ENCODE results near the gene KRT6B.
A peak's percentile ranks its signal among the peaks of the same experiment; 100 is the strongest.

Gene KRT6B

DNA sequence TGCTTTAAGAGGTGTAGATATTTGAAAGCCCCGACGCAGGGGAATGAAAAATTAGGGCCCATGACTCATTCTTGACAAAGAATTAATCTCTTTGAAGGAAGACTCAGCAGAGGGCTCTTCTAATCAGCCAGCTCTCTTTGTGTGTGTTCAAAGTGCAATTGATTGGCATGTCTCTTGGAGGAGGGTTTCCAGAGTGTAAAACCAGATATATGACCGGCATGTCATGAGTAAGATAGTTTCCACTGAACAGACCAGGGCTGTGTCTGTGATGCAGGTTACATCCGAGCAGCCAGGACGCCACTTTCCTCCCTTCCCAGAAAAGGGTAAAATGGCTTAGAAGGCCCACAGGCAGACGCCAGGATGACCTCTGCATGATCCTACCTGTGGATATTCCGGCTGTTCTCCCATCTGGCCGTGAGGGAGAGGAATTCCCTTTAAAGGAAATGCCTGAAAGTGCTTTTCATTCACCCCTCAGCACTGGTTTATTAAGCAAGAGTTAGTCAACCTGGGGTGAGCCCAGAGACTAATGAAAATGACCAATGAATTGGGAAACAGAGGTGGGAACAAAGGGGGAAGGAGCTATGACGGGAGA, 10.5 kb downstream of the KRT6B start:
- ChIA-PET POLR2A (no interaction called here), CTCF (interaction anchor here (0.8 to 1.5 kb wide), 5 partner anchors 14 to 438 kb away, joined by 3 to 4 read pairs (median 3); no protein-coding TSS in a partner anchor)
- TF ChIP-seq IKZF3 (tag by site-specific recombination; IDR thresholded peaks at IDR 0.05): no peak
- TF ChIP-seq ZNF404 (tag by site-specific recombination; IDR thresholded peaks at IDR 0.05): no peak
- no peak for TF ChIP-seq ZNF211 (tag by site-specific recombination; IDR thresholded peaks at IDR 0.05; ENCODE audit: low read depth)
- TF ChIP-seq ZFP69B (tag by site-specific recombination; IDR thresholded peaks at IDR 0.05): no peak
- no peak for TF ChIP-seq ZBTB7A (tag by site-specific recombination; IDR thresholded peaks at IDR 0.05; ENCODE audit: low read depth)
- TF ChIP-seq GLIS2 (tag by site-specific recombination; IDR thresholded peaks at IDR 0.05): no peak
- no peak for TF ChIP-seq ZNF571 (tag by site-specific recombination; IDR thresholded peaks at IDR 0.05)
- no peak for TF ChIP-seq ZNF558 (tag by site-specific recombination; IDR thresholded peaks at IDR 0.05)
- TF ChIP-seq ZNF114 (tag by site-specific recombination; IDR thresholded peaks at IDR 0.05): no peak
- no peaks in the 10 kb centered on the region for H3K36me3 ChIP-seq (ENCODE audit: control insufficient read depth in 2 of 2, insufficient read depth in 1 of 2, low read length in 2 of 2)
- no peak overlapping the region for H3K27ac ChIP-seq (ENCODE audit: extremely low read depth, low read depth, low read length)
- H3K4me1 ChIP-seq (ENCODE audit: control insufficient read depth, insufficient read depth, low read length): no peaks in the 10 kb centered on the region
- no peak overlapping the region for H3K4me3 ChIP-seq (ENCODE audit: low read depth, low read length)
- no peaks in the 10 kb centered on the region for H3K9me3 ChIP-seq (ENCODE audit: control insufficient read depth, insufficient read depth, low read depth, low read length)

DNA sequence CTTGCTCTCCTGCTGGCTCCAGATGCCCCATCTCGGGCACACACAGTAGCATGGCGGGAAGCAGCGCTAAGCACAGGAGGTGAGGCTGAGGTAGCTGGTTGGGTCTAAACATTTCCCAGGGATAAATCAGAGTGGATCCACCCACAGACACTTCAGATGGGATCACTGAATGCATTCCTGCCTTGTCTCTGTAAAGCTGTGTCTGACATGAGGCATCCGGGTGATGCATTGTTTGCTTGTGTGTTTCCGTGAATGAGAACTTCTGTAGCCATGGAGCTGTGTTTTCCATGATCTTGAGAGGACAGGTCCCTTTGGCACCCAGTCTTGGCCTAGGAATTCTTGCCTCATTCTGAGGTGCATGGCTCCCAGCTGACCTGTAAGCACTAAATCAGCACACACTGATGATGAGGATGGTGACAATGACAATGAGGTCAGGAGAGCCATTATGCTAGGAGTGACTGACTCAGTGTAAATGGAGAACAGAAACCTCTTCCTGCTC, 11.1 kb downstream of the KRT6B start:
- no peak overlapping the region for H3K4me3 ChIP-seq (ENCODE audit: low read depth, low read length)
- ChIA-PET POLR2A (no interaction called here), CTCF (interaction anchor here (0.8 to 1.5 kb wide), 4 partner anchors 14 to 439 kb away, joined by 3 to 4 read pairs (median 3); no protein-coding TSS in a partner anchor)
- TF ChIP-seq, protein P1, sequence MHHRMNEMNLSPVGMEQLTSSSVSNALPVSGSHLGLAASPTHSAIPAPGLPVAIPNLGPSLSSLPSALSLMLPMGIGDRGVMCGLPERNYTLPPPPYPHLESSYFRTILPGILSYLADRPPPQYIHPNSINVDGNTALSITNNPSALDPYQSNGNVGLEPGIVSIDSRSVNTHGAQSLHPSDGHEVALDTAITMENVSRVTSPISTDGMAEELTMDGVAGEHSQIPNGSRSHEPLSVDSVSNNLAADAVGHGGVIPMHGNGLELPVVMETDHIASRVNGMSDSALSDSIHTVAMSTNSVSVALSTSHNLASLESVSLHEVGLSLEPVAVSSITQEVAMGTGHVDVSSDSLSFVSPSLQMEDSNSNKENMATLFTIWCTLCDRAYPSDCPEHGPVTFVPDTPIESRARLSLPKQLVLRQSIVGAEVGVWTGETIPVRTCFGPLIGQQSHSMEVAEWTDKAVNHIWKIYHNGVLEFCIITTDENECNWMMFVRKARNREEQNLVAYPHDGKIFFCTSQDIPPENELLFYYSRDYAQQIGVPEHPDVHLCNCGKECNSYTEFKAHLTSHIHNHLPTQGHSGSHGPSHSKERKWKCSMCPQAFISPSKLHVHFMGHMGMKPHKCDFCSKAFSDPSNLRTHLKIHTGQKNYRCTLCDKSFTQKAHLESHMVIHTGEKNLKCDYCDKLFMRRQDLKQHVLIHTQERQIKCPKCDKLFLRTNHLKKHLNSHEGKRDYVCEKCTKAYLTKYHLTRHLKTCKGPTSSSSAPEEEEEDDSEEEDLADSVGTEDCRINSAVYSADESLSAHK (tag by site-specific recombination; IDR thresholded peaks at IDR 0.05): no peak
- TF ChIP-seq, protein P2, sequence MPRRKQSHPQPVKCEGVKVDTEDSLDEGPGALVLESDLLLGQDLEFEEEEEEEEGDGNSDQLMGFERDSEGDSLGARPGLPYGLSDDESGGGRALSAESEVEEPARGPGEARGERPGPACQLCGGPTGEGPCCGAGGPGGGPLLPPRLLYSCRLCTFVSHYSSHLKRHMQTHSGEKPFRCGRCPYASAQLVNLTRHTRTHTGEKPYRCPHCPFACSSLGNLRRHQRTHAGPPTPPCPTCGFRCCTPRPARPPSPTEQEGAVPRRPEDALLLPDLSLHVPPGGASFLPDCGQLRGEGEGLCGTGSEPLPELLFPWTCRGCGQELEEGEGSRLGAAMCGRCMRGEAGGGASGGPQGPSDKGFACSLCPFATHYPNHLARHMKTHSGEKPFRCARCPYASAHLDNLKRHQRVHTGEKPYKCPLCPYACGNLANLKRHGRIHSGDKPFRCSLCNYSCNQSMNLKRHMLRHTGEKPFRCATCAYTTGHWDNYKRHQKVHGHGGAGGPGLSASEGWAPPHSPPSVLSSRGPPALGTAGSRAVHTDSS (tag by site-specific recombination; IDR thresholded peaks at IDR 0.05): peak; percentile 47; the same call in 1 of the 2 replicates
- peak; percentile 42; the same call in 1 of the 2 replicates for TF ChIP-seq ZNF629 (tag by site-specific recombination; IDR thresholded peaks at IDR 0.05)
- H3K4me1 ChIP-seq (ENCODE audit: control insufficient read depth, insufficient read depth, low read length): no peaks in the 10 kb centered on the region
- H3K9me3 ChIP-seq (ENCODE audit: control insufficient read depth, insufficient read depth, low read depth, low read length): no peaks in the 10 kb centered on the region
- no peaks in the 10 kb centered on the region for H3K36me3 ChIP-seq (ENCODE audit: control insufficient read depth in 2 of 2, insufficient read depth in 1 of 2, low read length in 2 of 2)
- H3K27ac ChIP-seq (ENCODE audit: extremely low read depth, low read depth, low read length): no peak overlapping the region

DNA sequence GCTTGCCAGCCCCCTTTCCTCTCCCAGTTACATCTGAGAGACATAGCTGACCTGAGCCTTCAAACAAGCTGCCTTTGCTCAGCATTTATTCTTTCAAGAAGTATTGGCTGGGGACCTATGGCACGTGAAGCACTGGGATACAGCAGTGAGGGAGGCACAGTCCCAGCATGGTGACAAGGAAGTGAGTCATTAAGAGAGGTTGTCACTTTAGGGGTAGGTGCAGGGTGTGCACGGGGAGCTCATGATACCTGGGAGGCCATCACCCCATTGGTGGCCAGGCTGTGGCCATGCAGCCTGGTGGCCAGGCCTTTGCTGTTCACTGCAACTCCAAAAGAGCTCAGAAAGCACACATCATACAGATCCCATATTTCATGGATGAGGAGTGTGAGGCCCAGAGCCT, 12.1 kb downstream of the KRT6B start:
- CTCF ChIA-PET: interaction anchor here (0.6 kb wide), 2 partner anchors 153 to 438 kb away, joined by 4 to 5 read pairs; no protein-coding TSS in a partner anchor
- H3K27ac ChIP-seq (ENCODE audit: extremely low read depth, low read depth, low read length): no peak overlapping the region
- no peaks in the 10 kb centered on the region for H3K4me1 ChIP-seq (ENCODE audit: control insufficient read depth, insufficient read depth, low read length)

More for the DNA sequence above, 12.1 kb downstream of the KRT6B start:
- TF ChIP-seq ZNF157 (tag by site-specific recombination; IDR thresholded peaks at IDR 0.05): no peak
- TF ChIP-seq GFI1B (tag by site-specific recombination; IDR thresholded peaks at IDR 0.05): no peak
- TF ChIP-seq, protein P3, sequence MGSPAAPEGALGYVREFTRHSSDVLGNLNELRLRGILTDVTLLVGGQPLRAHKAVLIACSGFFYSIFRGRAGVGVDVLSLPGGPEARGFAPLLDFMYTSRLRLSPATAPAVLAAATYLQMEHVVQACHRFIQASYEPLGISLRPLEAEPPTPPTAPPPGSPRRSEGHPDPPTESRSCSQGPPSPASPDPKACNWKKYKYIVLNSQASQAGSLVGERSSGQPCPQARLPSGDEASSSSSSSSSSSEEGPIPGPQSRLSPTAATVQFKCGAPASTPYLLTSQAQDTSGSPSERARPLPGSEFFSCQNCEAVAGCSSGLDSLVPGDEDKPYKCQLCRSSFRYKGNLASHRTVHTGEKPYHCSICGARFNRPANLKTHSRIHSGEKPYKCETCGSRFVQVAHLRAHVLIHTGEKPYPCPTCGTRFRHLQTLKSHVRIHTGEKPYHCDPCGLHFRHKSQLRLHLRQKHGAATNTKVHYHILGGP (tag by site-specific recombination; IDR thresholded peaks at IDR 0.05): no peak
- no peak for TF ChIP-seq EGR2 (tag by site-specific recombination; IDR thresholded peaks at IDR 0.05; ENCODE audit: low read depth)
- TF ChIP-seq, protein P4, sequence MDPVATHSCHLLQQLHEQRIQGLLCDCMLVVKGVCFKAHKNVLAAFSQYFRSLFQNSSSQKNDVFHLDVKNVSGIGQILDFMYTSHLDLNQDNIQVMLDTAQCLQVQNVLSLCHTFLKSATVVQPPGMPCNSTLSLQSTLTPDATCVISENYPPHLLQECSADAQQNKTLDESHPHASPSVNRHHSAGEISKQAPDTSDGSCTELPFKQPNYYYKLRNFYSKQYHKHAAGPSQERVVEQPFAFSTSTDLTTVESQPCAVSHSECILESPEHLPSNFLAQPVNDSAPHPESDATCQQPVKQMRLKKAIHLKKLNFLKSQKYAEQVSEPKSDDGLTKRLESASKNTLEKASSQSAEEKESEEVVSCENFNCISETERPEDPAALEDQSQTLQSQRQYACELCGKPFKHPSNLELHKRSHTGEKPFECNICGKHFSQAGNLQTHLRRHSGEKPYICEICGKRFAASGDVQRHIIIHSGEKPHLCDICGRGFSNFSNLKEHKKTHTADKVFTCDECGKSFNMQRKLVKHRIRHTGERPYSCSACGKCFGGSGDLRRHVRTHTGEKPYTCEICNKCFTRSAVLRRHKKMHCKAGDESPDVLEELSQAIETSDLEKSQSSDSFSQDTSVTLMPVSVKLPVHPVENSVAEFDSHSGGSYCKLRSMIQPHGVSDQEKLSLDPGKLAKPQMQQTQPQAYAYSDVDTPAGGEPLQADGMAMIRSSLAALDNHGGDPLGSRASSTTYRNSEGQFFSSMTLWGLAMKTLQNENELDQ (tag by site-specific recombination; IDR thresholded peaks at IDR 0.05; ENCODE audit: low read depth): no peak
- TF ChIP-seq SP7 (tag by site-specific recombination; IDR thresholded peaks at IDR 0.05): no peak
- no peak for TF ChIP-seq ZNF514 (tag by site-specific recombination; IDR thresholded peaks at IDR 0.05)
- no peak for TF ChIP-seq ZNF623 (tag by site-specific recombination; IDR thresholded peaks at IDR 0.05)
- TF ChIP-seq SCRT1 (tag by site-specific recombination; IDR thresholded peaks at IDR 0.05; ENCODE audit: borderline replicate concordance): no peak
- H3K4me3 ChIP-seq (ENCODE audit: low read depth, low read length): no peak overlapping the region
- no peaks in the 10 kb centered on the region for H3K36me3 ChIP-seq (ENCODE audit: control insufficient read depth in 2 of 2, insufficient read depth in 1 of 2, low read length in 2 of 2)
- H3K9me3 ChIP-seq (ENCODE audit: control insufficient read depth, insufficient read depth, low read depth, low read length): no peaks in the 10 kb centered on the region
- POLR2A ChIA-PET: no interaction called here

All from HEK293 (cell line).